PFSK-1 (cell line): Measurements from ENCODE around the gene HDDC3.

ENCODE experiments used
- POLR2AphosphoS5 ChIP-seq: IDR thresholded peaks from 2 replicates; pipeline ENCODE4 v1.6.1; 2012; ENCODE audit warnings: low read depth, mild to moderate bottlenecking, control low read depth, low read length, moderate library complexity
- SIN3A ChIP-seq: IDR thresholded peaks from 2 replicates; pipeline ENCODE4 v1.6.1; 2012; ENCODE audit warnings: mild to moderate bottlenecking, low read length, moderate library complexity, borderline replicate concordance; ENCODE audit not compliant: insufficient read depth
- TAF1 ChIP-seq: IDR thresholded peaks from 2 replicates; pipeline ENCODE4 v1.6.1; 2012; ENCODE audit warnings: low read length, control low read depth, borderline replicate concordance; ENCODE audit not compliant: insufficient read depth
- TF ChIP-seq, protein P1 (sequence below), 2 experiments: IDR thresholded peaks; 2 replicates each; pipeline versions ENCODE4 v1.6.1 to v1.8.0; 2011 to 2012; ENCODE audit warnings: low read depth in 2 of 2, low read length in 2 of 2, control low read depth in 1 of 2, inconsistent platforms in 1 of 2, mild to moderate bottlenecking in 1 of 2, moderate library complexity in 1 of 2; ENCODE audit not compliant: insufficient read depth in 1 of 2

GRCh38 chr15:90902840-90903732, 29.3 kb downstream of the HDDC3 start, which contains the start of gene MAN2A2:
- TF ChIP-seq TAF1 = no peak
- TF ChIP-seq SIN3A = no peak; the same call in 1 of the 2 replicates
- TF ChIP-seq, protein P1, sequence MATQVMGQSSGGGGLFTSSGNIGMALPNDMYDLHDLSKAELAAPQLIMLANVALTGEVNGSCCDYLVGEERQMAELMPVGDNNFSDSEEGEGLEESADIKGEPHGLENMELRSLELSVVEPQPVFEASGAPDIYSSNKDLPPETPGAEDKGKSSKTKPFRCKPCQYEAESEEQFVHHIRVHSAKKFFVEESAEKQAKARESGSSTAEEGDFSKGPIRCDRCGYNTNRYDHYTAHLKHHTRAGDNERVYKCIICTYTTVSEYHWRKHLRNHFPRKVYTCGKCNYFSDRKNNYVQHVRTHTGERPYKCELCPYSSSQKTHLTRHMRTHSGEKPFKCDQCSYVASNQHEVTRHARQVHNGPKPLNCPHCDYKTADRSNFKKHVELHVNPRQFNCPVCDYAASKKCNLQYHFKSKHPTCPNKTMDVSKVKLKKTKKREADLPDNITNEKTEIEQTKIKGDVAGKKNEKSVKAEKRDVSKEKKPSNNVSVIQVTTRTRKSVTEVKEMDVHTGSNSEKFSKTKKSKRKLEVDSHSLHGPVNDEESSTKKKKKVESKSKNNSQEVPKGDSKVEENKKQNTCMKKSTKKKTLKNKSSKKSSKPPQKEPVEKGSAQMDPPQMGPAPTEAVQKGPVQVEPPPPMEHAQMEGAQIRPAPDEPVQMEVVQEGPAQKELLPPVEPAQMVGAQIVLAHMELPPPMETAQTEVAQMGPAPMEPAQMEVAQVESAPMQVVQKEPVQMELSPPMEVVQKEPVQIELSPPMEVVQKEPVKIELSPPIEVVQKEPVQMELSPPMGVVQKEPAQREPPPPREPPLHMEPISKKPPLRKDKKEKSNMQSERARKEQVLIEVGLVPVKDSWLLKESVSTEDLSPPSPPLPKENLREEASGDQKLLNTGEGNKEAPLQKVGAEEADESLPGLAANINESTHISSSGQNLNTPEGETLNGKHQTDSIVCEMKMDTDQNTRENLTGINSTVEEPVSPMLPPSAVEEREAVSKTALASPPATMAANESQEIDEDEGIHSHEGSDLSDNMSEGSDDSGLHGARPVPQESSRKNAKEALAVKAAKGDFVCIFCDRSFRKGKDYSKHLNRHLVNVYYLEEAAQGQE (IDR thresholded peaks at IDR 0.05; ENCODE audit: insufficient read depth in 1 of 2, low read depth in 2 of 2, low read length in 2 of 2) = no peak
- TF ChIP-seq POLR2AphosphoS5 = peak; percentile 22; the same call in 1 of the 2 replicates
